ENCODE results near the gene EMC8.

DNA sequence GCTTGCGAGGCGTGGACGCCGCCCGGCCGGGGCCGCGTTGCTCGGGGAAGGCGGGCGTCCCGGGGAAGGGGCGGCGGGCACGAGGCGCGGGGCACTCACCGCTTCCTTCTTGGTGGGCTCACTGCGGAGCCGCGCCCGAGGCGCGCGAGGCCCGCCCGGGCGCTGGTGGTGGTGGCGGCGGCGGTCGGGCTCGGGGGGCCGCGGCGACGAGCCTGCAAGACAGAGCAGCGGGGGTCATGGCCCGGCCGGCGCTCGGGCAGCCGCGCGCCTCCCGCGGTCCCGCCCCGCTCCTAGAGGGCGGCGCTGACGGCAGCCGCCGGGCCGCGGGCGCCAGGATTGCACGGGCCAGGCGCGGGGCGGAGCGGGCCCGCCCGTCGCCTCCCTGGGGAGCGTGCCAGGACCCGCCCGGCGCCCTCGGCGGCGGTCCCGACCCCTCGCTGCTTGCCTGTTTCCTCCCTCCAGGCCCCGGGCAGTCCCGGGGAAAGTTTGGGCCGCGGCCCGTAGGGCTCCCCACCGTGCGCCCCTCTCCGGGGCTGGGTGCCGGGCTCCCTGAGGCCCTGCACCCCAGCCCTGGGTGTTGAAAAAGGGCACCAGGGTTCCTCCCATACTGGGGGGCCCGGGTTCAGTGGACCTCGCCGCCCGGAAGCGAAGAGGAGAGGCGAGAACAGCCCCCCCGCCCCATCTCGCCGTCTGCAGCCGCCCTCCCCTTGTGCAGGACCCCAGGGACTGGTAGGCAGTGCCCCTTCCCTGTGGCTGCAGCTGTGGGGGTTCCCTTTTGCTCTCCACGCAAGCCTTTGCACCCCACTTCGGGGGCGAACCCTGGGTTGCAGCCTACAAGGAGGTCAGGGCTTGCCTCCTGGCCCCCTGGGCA lies 48.3 kb downstream of the EMC8 start, which contains the start of gene C16orf74:
- TF ChIP-seq CTCF (conservative IDR thresholded peaks at IDR 0.05; ENCODE audit: low read depth, low read length) (no peak), EZH2 (IDR thresholded peaks at IDR 0.05; ENCODE audit: borderline replicate concordance, low read depth, low read length, poor library complexity, severe bottlenecking) (no peak)
